Upper lobe of left lung (tissue), 6 donors: Measurements from ENCODE around the gene HAUS8. TPM values are rescaled to one million over a fixed set of nuclear protein-coding genes. Genes with fewer than 3 reads are reported as not detected.
"Not testable (repeated sequence)": the region's sequence is repeated elsewhere in the genome, so short reads cannot be mapped to it uniquely, and the experiment has no call there.

Experiments used
- ATAC-seq, 2 donors: fragments of 200-7000 bp; cut with Tn5 transposase; one replicate each; pipeline ENCODE4 v1.9.1; 2022; ENCODE audit warnings: mild to moderate bottlenecking in 2 of 2, moderate library complexity in 2 of 2; ENCODE audit not compliant: low FRiP score in 2 of 2
- DNase-seq, 2 donors: peaks; one replicate each; pipeline ENCODE4 v3.0.0-alpha.2; 2019 to 2020
- H3K27ac ChIP-seq, 4 donors: fragments of 200-600 bp; sonication (generic); one replicate each; pipeline ENCODE4 v1.5.1; 2016 to 2019
- H3K27me3 ChIP-seq, 4 donors: fragments of 200-600 bp; sonication (generic); one replicate each; pipeline ENCODE4 v1.5.1; 2017 to 2019
- H3K36me3 ChIP-seq, 4 donors: fragments of 200-600 bp; sonication (generic); one replicate each; pipeline ENCODE4 v1.5.1; 2016 to 2019
- H3K4me1 ChIP-seq, 4 donors: fragments of 200-600 bp; sonication (generic); one replicate each; pipeline ENCODE4 v1.5.1; 2018 to 2019
- H3K4me3 ChIP-seq, 4 donors: fragments of 200-600 bp; sonication (generic); one replicate each; pipeline ENCODE4 v1.5.1; 2017 to 2019; ENCODE audit warnings: mild to moderate bottlenecking in 2 of 4, moderate library complexity in 1 of 4
- H3K9me3 ChIP-seq, 4 donors: fragments of 200-600 bp; sonication (generic); one replicate each; pipeline ENCODE4 v1.5.1; 2018 to 2019
- CTCF ChIP-seq, 6 experiments: fragments of 450-650 bp in 4 of 6; fragments of 200-600 bp in 2 of 6; sonication (generic) in 2 of 6; IDR thresholded peaks; one replicate each; pipeline ENCODE4 v1.5.1; 2016 to 2019; ENCODE audit warnings: antibody characterized with exemption in 6 of 6
- EP300 ChIP-seq, 4 donors: sonication (generic); formaldehyde crosslinking; IDR thresholded peaks; one replicate each; pipeline ENCODE4 v1.5.1; 2017; ENCODE audit warnings: antibody characterized with exemption in 4 of 4, control low read depth in 2 of 4
- POLR2A ChIP-seq, 4 donors: fragments of 450-650 bp; IDR thresholded peaks; one replicate each; pipeline ENCODE4 v1.5.1; 2016 to 2017; ENCODE audit warnings: antibody characterized with exemption in 4 of 4, mild to moderate bottlenecking in 2 of 4
- POLR2AphosphoS5 ChIP-seq, 2 donors: sonication (generic); formaldehyde crosslinking; IDR thresholded peaks; one replicate each; pipeline ENCODE4 v1.5.1; 2017; ENCODE audit warnings: antibody characterized with exemption in 2 of 2
- WGBS, 2 donors: methylation state at CpG; one replicate each; pipeline ENCODE4 v1.1.5; 2017 to 2018; 5-methylcytosine and 5-hydroxymethylcytosine counted together
- total RNA-seq, 6 donors: library from RNA; depleted of rRNA in 4 of 6; stranded (reverse); fragments of >200 nt in 4 of 6; gene quantifications; one replicate each; pipeline versions ENCODE4 v1.1.0 to v1.2.1, GENCODE V29; 2016 to 2021
- donor health status: DM: no; HTN: no; CAD: no; lungs with moderate emphysema.
- donor health status: DM: no; HTN: yes; CAD: no; lungs with severe emphysema.

Gene HAUS8
- total RNA-seq, 6 donors from 2014 or later: 4.9 to 21.0 (median 8.7) TPM

GRCh38 chr19:17021793-17022590 is 53.3 kb downstream of the HAUS8 start:
- Histone ChIP-seq H3K4me1 (peaks cover 22 to 43% (median 30%) of the 10 kb centered on the region in 4 donors), H3K27ac (peak overlapping the region; percentile 24 to 83 (median 74)), H3K27me3 (no peaks in the 10 kb centered on the region), H3K9me3 (peaks cover 0 to 17% (median 0%) of the 10 kb centered on the region in 4 donors), H3K4me3 (no peak overlapping the region), H3K36me3 (no peaks in the 10 kb centered on the region)
- TF ChIP-seq POLR2A (IDR thresholded peaks at IDR 0.05): peak in 1 of 4 donors; percentile 30
- TF ChIP-seq EP300 (IDR thresholded peaks at IDR 0.05): peak in 1 of 4 donors; percentile 70
- peak; percentile 14 to 40 for TF ChIP-seq POLR2AphosphoS5 (IDR thresholded peaks at IDR 0.05)
- TF ChIP-seq CTCF (IDR thresholded peaks at IDR 0.05): no peak
- DNase-seq: peak in 1 of 2 donors; percentile 86
- WGBS, 2 donors: 39 to 60% methylated on average over 5 to 6 of the region's 12 CpGs
- ATAC-seq: peak; percentile 73 to 90

GRCh38 chr19:17021328-17021727 is 53.9 kb downstream of the HAUS8 start:
- Histone ChIP-seq H3K4me1 (peaks cover 18 to 37% (median 27%) of the 10 kb centered on the region in 4 donors), H3K4me3 (no peak overlapping the region), H3K27ac (peak overlapping the region; percentile 2 to 83 (median 74)), H3K9me3 (peaks cover 0 to 17% (median 0%) of the 10 kb centered on the region in 4 donors), H3K27me3 (no peaks in the 10 kb centered on the region), H3K36me3 (no peaks in the 10 kb centered on the region)
- DNase-seq (no peak), ATAC-seq (no peak)
- TF ChIP-seq POLR2AphosphoS5 (IDR thresholded peaks at IDR 0.05) (no peak), POLR2A (IDR thresholded peaks at IDR 0.05) (no peak), CTCF (IDR thresholded peaks at IDR 0.05) (no peak), EP300 (IDR thresholded peaks at IDR 0.05) (no peak)
- WGBS, 2 donors: 75 to 100% methylated on average over 1 of the region's 1 CpG

GRCh38 chr19:17020823-17021222 is 54.4 kb downstream of the HAUS8 start:
- TF ChIP-seq POLR2A (IDR thresholded peaks at IDR 0.05) (no peak), CTCF (IDR thresholded peaks at IDR 0.05) (no peak), POLR2AphosphoS5 (IDR thresholded peaks at IDR 0.05) (no peak), EP300 (IDR thresholded peaks at IDR 0.05) (no peak)
- Histone ChIP-seq H3K4me1 (peaks cover 15 to 33% (median 25%) of the 10 kb centered on the region in 4 donors), H3K27me3 (no peaks in the 10 kb centered on the region), H3K4me3 (no peak overlapping the region), H3K36me3 (no peaks in the 10 kb centered on the region), H3K27ac (peak overlapping the region; percentile 44 to 83 (median 74)), H3K9me3 (peaks cover 0 to 17% (median 0%) of the 10 kb centered on the region in 4 donors)
- DNase-seq: no peak
- ATAC-seq: no peak
- 67 to 77% methylated on average over 2 of the region's 2 CpGs for whole genome bisulfite sequencing, 2 donors

- Histone ChIP-seq H3K4me1 (peaks cover 13 to 33% (median 23%) of the 10 kb centered on the region in 4 donors), H3K36me3 (no peaks in the 10 kb centered on the region), H3K27ac (peak overlapping the region; percentile 44 to 83 (median 57)), H3K27me3 (no peaks in the 10 kb centered on the region), H3K9me3 (peaks cover 0 to 17% (median 0%) of the 10 kb centered on the region in 4 donors), H3K4me3 (no peak overlapping the region)
- ATAC-seq: no peak
- TF ChIP-seq EP300 (IDR thresholded peaks at IDR 0.05) (no peak), POLR2AphosphoS5 (IDR thresholded peaks at IDR 0.05) (no peak), POLR2A (IDR thresholded peaks at IDR 0.05) (no peak), CTCF (IDR thresholded peaks at IDR 0.05) (no peak)
- peak in 1 of 2 donors; percentile 35 for DNase-seq
These were observed 54.9 kb downstream of the HAUS8 start for GRCh38 chr19:17020385-17020784.

- not testable (repeated sequence) for H3K4me1 ChIP-seq, H3K9me3 ChIP-seq, H3K4me3 ChIP-seq, H3K36me3 ChIP-seq, H3K27me3 ChIP-seq, H3K27ac ChIP-seq, DNase-seq, ATAC-seq
- WGBS, 2 donors: 62 to 82% methylated on average over 9 of the region's 9 CpGs
These were observed 60.9 kb downstream of the HAUS8 start for GRCh38 chr19:17014212-17014861.
